HEK293T (cell line): Measurements from ENCODE around the gene SHISAL1.

ENCODE experiments used
- ARNT ChIP-seq: fragments of 450-650 bp; IDR thresholded peaks from 2 replicates; pipeline ENCODE4 v1.6.1; 2017; ENCODE audit warnings: mild to moderate bottlenecking
- BHLHE40 ChIP-seq: fragments of 450-650 bp; IDR thresholded peaks from 2 replicates; pipeline ENCODE4 v1.6.1; 2016; ENCODE audit warnings: mild to moderate bottlenecking, moderate library complexity, borderline replicate concordance
- FOXA1 ChIP-seq: fragments of 450-650 bp; IDR thresholded peaks from 2 replicates; pipeline ENCODE4 v1.6.1; 2016; ENCODE audit warnings: mild to moderate bottlenecking
- HDGF ChIP-seq: fragments of 450-650 bp; IDR thresholded peaks from 2 replicates; pipeline ENCODE4 v1.6.1; 2017; ENCODE audit warnings: antibody characterized with exemption, borderline replicate concordance
- LEF1 ChIP-seq: fragments of 450-650 bp; IDR thresholded peaks from 2 replicates; pipeline ENCODE4 v1.6.1; 2017; ENCODE audit warnings: mild to moderate bottlenecking, borderline replicate concordance
- NFRKB ChIP-seq: fragments of 450-650 bp; IDR thresholded peaks from 2 replicates; pipeline ENCODE4 v1.6.1; 2016; ENCODE audit warnings: mild to moderate bottlenecking, moderate library complexity
- SP1 ChIP-seq: fragments of 450-650 bp; IDR thresholded peaks from 2 replicates; pipeline ENCODE4 v1.6.1; 2017
- TARDBP ChIP-seq: fragments of 450-650 bp; IDR thresholded peaks from 2 replicates; pipeline ENCODE4 v1.6.1; 2016
- TF ChIP-seq, protein P1 (sequence below): fragments of 450-650 bp; IDR thresholded peaks from 2 replicates; pipeline ENCODE4 v1.6.1; 2016

DNA sequence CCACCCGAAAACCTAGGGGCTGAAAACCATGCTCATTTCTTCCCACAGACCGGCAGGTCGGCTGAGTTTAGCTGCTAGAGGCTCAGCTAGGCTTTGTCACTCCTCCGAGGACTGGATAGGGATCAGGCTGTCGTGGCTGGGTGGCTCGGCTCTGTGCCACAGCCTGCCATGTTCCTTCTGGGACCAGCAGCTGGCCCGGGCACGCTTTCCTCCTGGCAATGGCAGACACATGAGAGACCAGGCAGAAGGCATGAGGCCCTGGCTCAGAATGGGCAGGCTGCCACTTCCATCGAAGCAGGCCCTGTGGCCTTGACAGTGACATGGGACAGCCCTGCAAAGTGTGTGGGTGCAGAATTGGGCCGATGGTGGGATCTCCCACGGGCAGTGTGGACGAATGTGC, 111.1 kb downstream of the SHISAL1 start:
- TF ChIP-seq ARNT, result no peak
- no peak for TF ChIP-seq LEF1
- no peak for TF ChIP-seq HDGF
- no peak for TF ChIP-seq BHLHE40
- TF ChIP-seq, protein P1, sequence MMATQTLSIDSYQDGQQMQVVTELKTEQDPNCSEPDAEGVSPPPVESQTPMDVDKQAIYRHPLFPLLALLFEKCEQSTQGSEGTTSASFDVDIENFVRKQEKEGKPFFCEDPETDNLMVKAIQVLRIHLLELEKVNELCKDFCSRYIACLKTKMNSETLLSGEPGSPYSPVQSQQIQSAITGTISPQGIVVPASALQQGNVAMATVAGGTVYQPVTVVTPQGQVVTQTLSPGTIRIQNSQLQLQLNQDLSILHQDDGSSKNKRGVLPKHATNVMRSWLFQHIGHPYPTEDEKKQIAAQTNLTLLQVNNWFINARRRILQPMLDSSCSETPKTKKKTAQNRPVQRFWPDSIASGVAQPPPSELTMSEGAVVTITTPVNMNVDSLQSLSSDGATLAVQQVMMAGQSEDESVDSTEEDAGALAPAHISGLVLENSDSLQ, result no peak
- no peak for TF ChIP-seq NFRKB
- TF ChIP-seq FOXA1, result no peak
- no peak for TF ChIP-seq SP1
- no peak for TF ChIP-seq TARDBP
